Ecto neural progenitor cell (in vitro differentiated cells): ENCODE results near the gene CD93.

Experiments
- DNase-seq: peaks from one replicate; pipeline ENCODE4 v3.0.0-alpha.2; 2018; ENCODE audit warnings: low spot score

The CD93 gene

GRCh38 chr20:23097636-23098580, 11.8 kb upstream of the CD93 start:
- no peak for DNase-seq

- DNase-seq, result no peak
Observed at GRCh38 chr20:23096986-23097520, 10.9 kb upstream of the CD93 start.

DNA sequence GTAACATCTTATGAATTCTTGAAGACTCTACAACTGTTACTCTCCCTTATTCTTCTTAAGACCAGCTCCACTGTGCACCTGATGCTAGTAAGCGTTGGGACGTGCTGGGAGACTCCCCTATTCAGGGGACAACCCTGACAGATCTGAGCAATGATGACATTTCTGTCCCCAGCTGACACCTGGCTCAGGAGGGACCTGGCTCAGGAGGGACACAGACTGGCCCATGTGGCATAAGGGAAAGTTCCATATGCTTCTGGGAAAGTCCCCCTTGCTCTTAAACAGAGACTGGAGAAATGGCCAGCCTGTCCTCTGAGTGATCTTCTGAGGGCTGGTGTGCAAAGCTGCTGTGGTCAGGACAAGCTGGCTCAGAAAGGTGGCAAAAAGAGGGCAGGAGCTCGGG, 10.0 kb upstream of the CD93 start:
- DNase-seq, result no peak

- no peak for DNase-seq
Observed at GRCh38 chr20:23095499-23095898, 9.4 kb upstream of the CD93 start.

DNA sequence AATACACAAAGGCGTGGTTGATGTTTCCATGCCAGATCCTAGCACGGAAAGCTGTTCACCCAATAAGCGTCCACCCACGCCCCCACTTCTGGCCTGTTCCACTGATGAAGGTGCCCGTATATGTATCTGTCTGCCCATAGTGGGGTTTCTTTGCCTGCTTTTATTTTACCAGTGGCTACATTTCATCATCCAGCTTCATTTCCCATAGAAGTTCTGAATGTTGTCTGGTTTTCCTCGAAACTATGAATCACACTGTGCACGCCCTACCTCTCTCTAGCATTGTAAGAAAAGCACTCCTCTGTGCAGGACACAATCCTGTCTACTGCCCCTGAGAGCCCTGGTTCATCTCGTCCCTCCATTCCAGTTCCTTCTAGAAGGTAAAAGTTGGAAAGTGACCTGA, 8.8 kb upstream of the CD93 start:
- DNase-seq, result no peak

DNA sequence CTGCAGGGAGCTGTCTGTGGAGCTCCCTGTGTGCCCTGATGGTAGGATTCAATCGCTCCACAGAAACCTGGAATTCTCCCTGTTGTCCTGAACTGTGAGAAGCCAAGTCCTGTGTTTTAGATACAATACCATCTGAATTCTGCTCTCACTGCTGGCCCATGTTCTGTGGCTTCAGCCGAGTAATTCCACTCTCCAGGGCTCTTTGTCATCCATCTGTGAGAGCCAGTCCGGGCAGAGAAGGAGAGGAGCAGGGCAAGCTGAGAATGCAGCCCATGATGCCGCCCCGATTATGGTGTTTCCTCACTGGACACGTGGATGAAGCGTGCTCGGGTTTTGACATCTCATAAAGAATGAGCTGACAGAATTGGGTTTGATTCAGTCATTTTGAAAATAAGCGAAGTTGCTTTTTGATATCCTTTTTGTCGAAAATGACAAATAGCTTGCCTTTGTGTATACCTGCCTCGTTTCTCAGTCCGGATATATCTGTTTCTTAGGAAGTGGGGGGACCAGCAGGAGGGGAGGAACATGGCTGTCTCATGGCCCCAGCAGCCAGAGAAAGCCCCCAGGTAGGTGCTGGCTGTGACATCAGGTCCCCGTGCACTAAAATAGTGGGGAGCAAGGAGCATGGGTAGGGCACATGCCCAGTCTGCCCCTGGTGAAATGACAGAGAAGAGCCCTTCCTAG, 8.2 kb upstream of the CD93 start:
- DNase-seq, result no peak

- DNase-seq, result no peak
Observed at GRCh38 chr20:23093613-23094012, 7.5 kb upstream of the CD93 start.

DNA sequence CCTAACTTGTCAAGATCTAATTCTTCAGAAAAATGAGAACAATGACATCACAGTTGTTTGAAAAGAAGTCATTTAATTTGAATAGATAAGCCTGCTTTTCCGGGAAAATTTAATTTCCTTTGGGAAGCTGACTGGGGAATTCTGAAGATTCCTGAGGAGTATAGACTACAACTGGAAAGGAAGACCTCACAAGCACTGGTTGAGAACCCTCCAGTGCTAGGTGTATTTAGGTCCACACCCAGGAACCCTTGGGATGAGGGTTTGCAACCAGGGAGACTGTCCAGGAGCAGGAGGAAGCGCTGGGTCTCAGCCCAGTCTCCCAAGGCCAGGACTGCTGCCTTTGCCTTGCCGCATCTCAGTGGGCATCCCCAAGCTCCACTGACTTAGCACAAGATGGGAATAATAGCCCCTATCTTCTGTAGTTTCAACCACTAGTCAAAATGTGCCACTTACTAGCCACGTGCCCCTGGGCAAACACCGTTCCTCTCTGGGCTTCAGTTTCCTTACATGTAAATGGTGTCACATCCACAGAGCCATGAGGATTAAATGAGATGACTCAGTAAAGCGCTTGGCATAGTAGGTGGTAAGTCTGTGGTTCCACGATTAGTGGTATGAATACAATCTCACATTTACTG, 6.9 kb upstream of the CD93 start:
- DNase-seq, result no peak

DNA sequence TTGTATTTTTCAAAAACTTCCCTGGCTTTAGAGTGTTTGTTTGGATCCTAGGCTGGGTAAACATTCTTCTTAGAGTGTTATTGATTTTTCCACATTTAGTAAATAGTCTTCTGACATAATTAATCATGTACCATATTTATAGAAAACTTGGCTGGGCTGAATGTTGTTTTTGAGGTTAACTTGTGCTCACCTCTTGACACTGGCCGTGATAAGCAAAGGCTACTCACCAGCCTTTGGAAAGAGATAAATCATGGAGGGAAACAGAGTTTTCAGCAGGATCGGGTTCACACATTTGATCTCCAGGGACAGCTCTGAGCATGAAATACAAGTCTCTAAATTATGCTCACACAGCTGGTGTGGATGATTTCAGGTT, 6.2 kb upstream of the CD93 start:
- no peak for DNase-seq

- no peak for DNase-seq
Observed at GRCh38 chr20:23091721-23092383, 5.7 kb upstream of the CD93 start.

GRCh38 chr20:23090878-23091277, 4.8 kb upstream of the CD93 start:
- DNase-seq, result no peak

GRCh38 chr20:23090147-23090546, 4.0 kb upstream of the CD93 start:
- DNase-seq, result no peak

- no peak for DNase-seq
Observed at GRCh38 chr20:23088866-23089265, 2.7 kb upstream of the CD93 start.

GRCh38 chr20:23087587-23088251, 1.6 kb upstream of the CD93 start:
- DNase-seq, result no peak

- DNase-seq, result no peak
Observed at GRCh38 chr20:23086931-23087411, 847 bp upstream of the CD93 start.

GRCh38 chr20:23085436-23086055, 578 bp downstream of the CD93 start:
- DNase-seq, result no peak

DNA sequence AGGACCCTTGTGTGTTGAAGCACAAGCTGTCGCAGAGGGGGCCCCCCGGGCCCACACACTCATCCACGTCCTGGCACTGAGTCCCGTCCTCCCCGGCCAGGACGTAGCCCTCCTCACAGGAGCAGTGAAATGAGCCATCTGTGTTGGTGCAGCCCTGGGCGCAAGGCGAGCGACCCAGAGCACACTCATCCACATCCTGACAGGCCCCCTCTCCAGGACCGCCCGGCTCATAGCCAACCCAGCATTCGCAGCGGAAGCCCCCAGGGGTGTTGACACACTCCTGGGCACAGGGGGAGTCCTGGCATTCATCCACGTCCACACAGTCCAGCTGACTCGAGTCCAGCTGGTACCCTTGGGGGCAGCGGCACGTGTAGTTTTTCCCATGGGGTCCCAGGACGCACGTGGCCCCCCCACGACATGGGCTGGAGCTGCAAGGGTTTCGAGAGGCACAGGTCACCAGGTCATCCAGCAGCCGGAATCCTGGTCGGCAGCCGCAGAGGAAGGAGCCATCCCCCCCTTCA, 1.2 kb downstream of the CD93 start:
- DNase-seq, result no peak

GRCh38 chr20:23084282-23084844, 1.8 kb downstream of the CD93 start:
- DNase-seq, result no peak

- DNase-seq, result no peak
Observed at GRCh38 chr20:23083553-23084220, 2.4 kb downstream of the CD93 start.
